GM12875 (cell line): ENCODE measurements around the gene ULBP1.
"Not testable (repeated sequence)": the region's sequence is repeated elsewhere in the genome, so short reads cannot be mapped to it uniquely, and the experiment has no call there.

Experiments
- H3K4me3 ChIP-seq: one replicate; pipeline ENCODE4 v1.5.1; 2011; ENCODE audit warnings: low read depth, low read length, control low read depth
- CTCF ChIP-seq: IDR thresholded peaks from 2 replicates; pipeline ENCODE4 v1.5.1; 2011; ENCODE audit warnings: low read depth, mild to moderate bottlenecking, control low read depth, inconsistent platforms, low read length, moderate library complexity, borderline replicate concordance; ENCODE audit not compliant: insufficient read depth

Gene ULBP1

GRCh38 chr6:149935246-149935645 is 28.5 kb upstream of the ULBP1 start:
- H3K4me3 ChIP-seq = no peak overlapping the region
- TF ChIP-seq CTCF = no peak

- no peak for TF ChIP-seq CTCF
- H3K4me3 ChIP-seq = no peak overlapping the region
These were observed 28.1 kb upstream of the ULBP1 start for GRCh38 chr6:149935668-149936067.

GRCh38 chr6:149936743-149937142 is 27.0 kb upstream of the ULBP1 start:
- no peak for TF ChIP-seq CTCF
- no peak overlapping the region for H3K4me3 ChIP-seq

DNA sequence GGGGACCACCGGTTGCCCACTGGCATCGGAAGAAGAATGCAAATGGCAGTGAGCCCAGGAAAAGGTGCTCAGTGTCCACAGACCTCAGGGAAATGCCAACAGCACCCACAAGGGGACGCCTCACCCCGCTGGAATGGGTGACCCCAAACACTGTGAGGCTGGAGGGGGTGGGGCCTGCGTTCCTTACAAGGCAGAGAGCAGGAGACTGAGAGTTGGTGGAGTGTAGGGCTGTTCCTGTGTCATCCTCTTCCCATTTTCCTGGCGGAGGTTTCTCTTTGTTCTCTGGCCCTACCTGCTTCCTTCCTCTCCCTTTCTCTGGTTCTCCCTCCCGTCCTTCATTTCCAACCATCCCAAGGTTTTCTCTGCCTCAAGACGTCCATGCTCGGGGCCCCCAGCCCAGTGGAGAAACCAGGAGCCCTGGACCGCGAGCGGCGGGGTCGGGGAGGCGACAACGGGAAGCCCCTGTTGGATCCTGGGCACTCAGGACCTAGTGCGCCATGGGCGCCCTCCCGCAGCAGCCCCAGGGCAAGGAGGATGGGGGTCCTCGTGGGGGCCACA is 25.7 kb upstream of the ULBP1 start:
- H3K4me3 ChIP-seq = not testable (repeated sequence)

- no peak overlapping the region for H3K4me3 ChIP-seq
- TF ChIP-seq CTCF = no peak
These were observed 25.0 kb upstream of the ULBP1 start for GRCh38 chr6:149938571-149939355.

DNA sequence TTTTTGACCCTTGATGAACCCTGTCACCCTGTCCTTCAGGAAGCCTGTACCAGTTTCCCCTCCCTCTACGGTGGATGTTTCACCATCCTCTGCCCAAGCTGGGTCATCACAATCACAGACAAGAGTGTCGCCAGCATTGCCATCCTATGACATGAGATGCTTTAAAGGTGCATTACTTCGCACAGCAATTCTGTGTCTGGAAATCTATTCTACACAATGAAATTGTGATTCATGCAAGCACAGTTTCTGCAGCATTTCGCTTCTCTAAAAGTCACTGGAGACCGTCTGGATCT is 24.4 kb upstream of the ULBP1 start:
- no peak for TF ChIP-seq CTCF
- no peak overlapping the region for H3K4me3 ChIP-seq

DNA sequence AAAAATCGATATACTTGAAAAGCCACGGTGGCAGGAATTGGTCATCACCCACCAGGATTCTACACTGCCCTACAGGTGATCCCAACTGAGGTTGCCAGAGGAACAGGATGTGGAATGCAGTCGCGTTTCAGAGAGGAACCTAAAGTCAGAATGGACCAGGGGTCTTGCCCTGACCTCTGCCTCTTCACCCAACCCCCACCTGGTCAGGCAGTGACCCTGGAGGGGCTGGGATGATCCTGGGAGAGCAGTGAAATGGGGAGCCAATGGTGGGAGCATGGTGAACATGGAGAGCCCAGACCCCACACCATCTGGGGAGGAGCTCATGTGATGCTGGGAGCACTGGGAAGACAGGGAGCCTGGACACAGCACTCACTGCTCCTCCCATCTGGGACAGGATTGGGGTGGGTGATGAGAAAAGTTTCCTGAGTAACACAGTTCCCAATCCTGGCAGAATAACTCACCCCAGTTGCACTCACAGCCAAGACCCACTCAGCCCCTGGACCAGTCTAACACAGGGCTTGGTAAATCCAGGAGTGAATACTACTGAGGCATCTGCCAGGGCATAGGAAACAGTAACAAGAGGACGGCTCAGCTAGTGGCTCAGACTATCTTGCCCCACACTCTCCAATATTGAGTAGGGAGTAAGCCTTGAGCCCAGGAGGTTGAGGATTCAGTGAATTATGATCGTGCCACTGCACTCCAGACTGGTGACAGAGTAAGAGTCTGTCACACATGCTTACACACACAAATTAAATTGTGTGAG is 23.7 kb upstream of the ULBP1 start:
- no peak for TF ChIP-seq CTCF
- no peak overlapping the region for H3K4me3 ChIP-seq
